HCT116 (cell line): ENCODE measurements around the gene FRMD4A. TPM values are rescaled to one million over a fixed set of nuclear protein-coding genes. Genes with fewer than 3 reads are reported as not detected.

Source experiments
- ATAC-seq: fragments of 200-7000 bp; cut with Tn5 transposase; 2 replicates; pipeline ENCODE4 v1.9.1; 2020; ENCODE audit warnings: mild to moderate bottlenecking, moderate library complexity
- BruUV-seq: library from RNA; stranded (reverse); fragments of 400-500 nt; replicated peaks from 2 replicates; lab custom pipeline; 2021; lab: Mats Ljungman, UMichigan
- CTCF ChIA-PET: fragments of 300-600 bp; sonication (Branson Sonifier 250); formaldehyde crosslinking; loops from one replicate; lab custom pipeline; 2021; ENCODE audit warnings: antibody characterized with exemption; lab: Charles Lee
- POLR2A ChIA-PET: fragments of 300-600, 350-600 bp; sonication (Branson Sonifier 250); formaldehyde crosslinking; loops from one replicate; lab custom pipeline; 2021; ENCODE audit warnings: antibody characterized with exemption; lab: Charles Lee
- RAD21 ChIA-PET, 2 experiments: fragments of 300-600 bp; sonication (Branson Sonifier 250); formaldehyde crosslinking; loops; one replicate each; lab custom pipeline; 2023; ENCODE audit warnings: low total read pairs in 2 of 2; ENCODE audit not compliant: uncharacterized antibody in 2 of 2, unreplicated experiment in 2 of 2, low non-redundant PET in 1 of 2; lab: Charles Lee
- DNase-seq: peaks from one replicate; pipeline ENCODE4 v3.0.0-alpha.2; 2010; ENCODE audit warnings: low read depth, low spot score
- H2AFZ ChIP-seq: fragments of 200-600 bp; shearing (Covaris generic), sonication (generic); 2 replicates; pipeline ENCODE4 v1.6.1; 2017; ENCODE audit warnings: low read depth, mixed run types, mixed read lengths, antibody characterized with exemption, low read length; ENCODE audit not compliant: poor library complexity, severe bottlenecking
- H3K27ac ChIP-seq: 2 replicates; pipeline ENCODE4 v1.5.1; 2012; ENCODE audit warnings: low read depth, low read length
- H3K27me3 ChIP-seq: fragments of 200-600 bp; sonication (generic); 2 replicates; pipeline ENCODE4 v1.6.1; 2016; ENCODE audit warnings: mixed run types, low read length, mixed read lengths; ENCODE audit not compliant: insufficient read depth
- H3K36me3 ChIP-seq, 2 experiments: fragments of 200-500 bp in 1 of 2; fragments of 200-600 bp in 1 of 2; sonication (Bioruptor generic) in 1 of 2; sonication (generic) in 1 of 2; 2 replicates each; pipeline versions ENCODE4 v1.5.1 to v1.6.1; 2014 to 2016; ENCODE audit warnings: low read length in 2 of 2, inconsistent platforms in 1 of 2, mixed read lengths in 1 of 2, mixed run types in 1 of 2; ENCODE audit not compliant: insufficient read depth in 2 of 2, control insufficient read depth in 1 of 2
- H3K4me1 ChIP-seq, 2 experiments: fragments of 200-600 bp in 1 of 2; sonication (generic) in 1 of 2; 2 replicates each; pipeline versions ENCODE4 v1.5.1 to v1.6.1; 2012 to 2017; ENCODE audit warnings: low read length in 2 of 2, inconsistent platforms in 1 of 2, mild to moderate bottlenecking in 1 of 2, mixed read lengths in 1 of 2, mixed run types in 1 of 2, moderate library complexity in 1 of 2; ENCODE audit not compliant: insufficient read depth in 2 of 2, control insufficient read depth in 1 of 2
- H3K4me2 ChIP-seq: fragments of 200-600 bp; sonication (generic); 2 replicates; pipeline ENCODE4 v1.6.1; 2017; ENCODE audit warnings: mixed run types, low read length, mixed read lengths
- H3K4me3 ChIP-seq, 2 experiments: fragments of 200-600 bp in 1 of 2; sonication (generic) in 1 of 2; replicated peaks in 1 of 2; 2 replicates each; pipeline ENCODE4 v1.5.1; 2011 to 2016; ENCODE audit warnings: low read length in 2 of 2, control low read depth in 1 of 2, low read depth in 1 of 2, mild to moderate bottlenecking in 1 of 2, mixed read lengths in 1 of 2, mixed run types in 1 of 2
- H3K79me2 ChIP-seq: fragments of 200-600 bp; sonication (generic); 2 replicates; pipeline ENCODE4 v1.6.1; 2017; ENCODE audit warnings: mild to moderate bottlenecking, mixed run types, low read length, moderate library complexity, mixed read lengths; ENCODE audit not compliant: insufficient read depth
- H3K9ac ChIP-seq: fragments of 200-600 bp; sonication (generic); 2 replicates; pipeline ENCODE4 v1.6.1; 2016; ENCODE audit warnings: low read length, mixed read lengths
- H3K9me2 ChIP-seq: fragments of 200-600 bp; sonication (generic), shearing (Covaris generic); 2 replicates; pipeline ENCODE4 v1.6.1; 2017; ENCODE audit warnings: mixed run types, mild to moderate bottlenecking, moderate library complexity; ENCODE audit not compliant: insufficient read depth
- H3K9me3 ChIP-seq, 2 experiments: fragments of 200-500 bp in 1 of 2; fragments of 200-600 bp in 1 of 2; sonication (Bioruptor generic) in 1 of 2; sonication (generic) in 1 of 2; 2 replicates each; pipeline ENCODE4 v1.6.1; 2014 to 2017; ENCODE audit warnings: low read length in 2 of 2, mixed read lengths in 2 of 2, inconsistent platforms in 1 of 2, low read depth in 1 of 2, mild to moderate bottlenecking in 1 of 2, mixed run types in 1 of 2, moderate library complexity in 1 of 2; ENCODE audit not compliant: control insufficient read depth in 1 of 2, insufficient read depth in 1 of 2
- H4K20me1 ChIP-seq: fragments of 200-600 bp; sonication (generic), shearing (Covaris generic); 2 replicates; pipeline ENCODE4 v1.6.1; 2017; ENCODE audit warnings: mixed run types, mild to moderate bottlenecking, moderate library complexity; ENCODE audit not compliant: insufficient read depth
- CEBPB ChIP-seq: IDR thresholded peaks from 2 replicates; pipeline ENCODE4 v1.6.1; 2012; ENCODE audit warnings: low read depth
- ELF1 ChIP-seq: IDR thresholded peaks from 2 replicates; pipeline ENCODE4 v1.6.1; 2012; ENCODE audit warnings: low read depth, borderline replicate concordance
- EZH2 ChIP-seq: fragments of 200-600 bp; sonication (generic); IDR thresholded peaks from 2 replicates; pipeline ENCODE4 v1.6.1; 2017; ENCODE audit warnings: antibody characterized with exemption, mixed run types
- RAD21 ChIP-seq: IDR thresholded peaks from 2 replicates; pipeline ENCODE4 v1.6.1; 2012; ENCODE audit warnings: low read depth, mild to moderate bottlenecking
- SIN3A ChIP-seq: IDR thresholded peaks from 2 replicates; pipeline ENCODE4 v1.6.1; 2012; ENCODE audit warnings: low read depth
- SP1 ChIP-seq: IDR thresholded peaks from 2 replicates; pipeline ENCODE4 v1.6.1; 2012; ENCODE audit warnings: low read depth
- SRF ChIP-seq: IDR thresholded peaks from 2 replicates; pipeline ENCODE4 v1.6.1; 2012; ENCODE audit warnings: low read depth
- TCF7L2 ChIP-seq: IDR thresholded peaks from 2 replicates; pipeline ENCODE4 v1.7.0; 2011; ENCODE audit warnings: borderline replicate concordance, inconsistent platforms; ENCODE audit not compliant: insufficient read depth, insufficient read length; ENCODE audit errors: extremely low read depth
- intact Hi-C: fragments of 100-400 bp; cut with micrococcal nuclease; formaldehyde crosslinking; loops from 2 replicates; pipeline ENCODE4 v1.10.0; 2022
- total RNA-seq: library from RNA; stranded (reverse); gene quantifications from one replicate; pipeline ENCODE4 v1.2.1, GENCODE V29; 2021; ENCODE audit not compliant: unreplicated experiment
- TF ChIP-seq, protein P1 (sequence below): IDR thresholded peaks from 2 replicates; pipeline ENCODE4 v1.6.1; 2012; ENCODE audit warnings: low read depth
- TF ChIP-seq, protein P2 (sequence below): IDR thresholded peaks from 2 replicates; pipeline ENCODE4 v1.6.1; 2012
- TF ChIP-seq, protein P3 (sequence below), 3 experiments: fragments of 200-600 bp in 1 of 3; sonication (generic) in 1 of 3; IDR thresholded peaks in 2 of 3; conservative IDR thresholded peaks in 1 of 3; 2 replicates each; pipeline ENCODE4 v1.5.1; 2012 to 2017; ENCODE audit warnings: low read depth in 2 of 3, low read length in 2 of 3, antibody characterized with exemption in 1 of 3, borderline replicate concordance in 1 of 3, control low read depth in 1 of 3, mild to moderate bottlenecking in 1 of 3, mixed read lengths in 1 of 3, mixed run types in 1 of 3, moderate library complexity in 1 of 3; ENCODE audit not compliant: insufficient read depth in 1 of 3

FRMD4A gene
- total RNA-seq, 1 experiment from 2014 or later, result 0.20 TPM

DNA sequence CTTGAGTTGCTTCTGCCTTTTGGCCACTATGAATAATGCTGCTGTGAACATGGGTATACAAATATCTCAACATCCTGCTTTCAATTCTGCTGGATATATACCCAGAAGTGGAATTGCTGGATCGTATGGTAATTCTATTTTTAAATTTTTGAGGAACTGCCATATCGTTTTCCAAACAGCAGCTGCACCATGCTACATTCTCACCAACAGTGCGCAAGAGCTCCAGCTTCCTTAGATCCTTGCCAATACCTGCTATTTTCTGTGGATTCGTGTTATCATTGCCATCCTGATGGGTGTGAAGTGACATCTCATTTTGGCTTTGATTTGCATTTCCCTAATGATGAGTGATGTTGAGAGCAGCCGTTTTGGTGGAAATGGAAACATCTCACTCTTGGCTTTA is 26.7 kb downstream of the FRMD4A start (continued):
- TF ChIP-seq, protein P1, sequence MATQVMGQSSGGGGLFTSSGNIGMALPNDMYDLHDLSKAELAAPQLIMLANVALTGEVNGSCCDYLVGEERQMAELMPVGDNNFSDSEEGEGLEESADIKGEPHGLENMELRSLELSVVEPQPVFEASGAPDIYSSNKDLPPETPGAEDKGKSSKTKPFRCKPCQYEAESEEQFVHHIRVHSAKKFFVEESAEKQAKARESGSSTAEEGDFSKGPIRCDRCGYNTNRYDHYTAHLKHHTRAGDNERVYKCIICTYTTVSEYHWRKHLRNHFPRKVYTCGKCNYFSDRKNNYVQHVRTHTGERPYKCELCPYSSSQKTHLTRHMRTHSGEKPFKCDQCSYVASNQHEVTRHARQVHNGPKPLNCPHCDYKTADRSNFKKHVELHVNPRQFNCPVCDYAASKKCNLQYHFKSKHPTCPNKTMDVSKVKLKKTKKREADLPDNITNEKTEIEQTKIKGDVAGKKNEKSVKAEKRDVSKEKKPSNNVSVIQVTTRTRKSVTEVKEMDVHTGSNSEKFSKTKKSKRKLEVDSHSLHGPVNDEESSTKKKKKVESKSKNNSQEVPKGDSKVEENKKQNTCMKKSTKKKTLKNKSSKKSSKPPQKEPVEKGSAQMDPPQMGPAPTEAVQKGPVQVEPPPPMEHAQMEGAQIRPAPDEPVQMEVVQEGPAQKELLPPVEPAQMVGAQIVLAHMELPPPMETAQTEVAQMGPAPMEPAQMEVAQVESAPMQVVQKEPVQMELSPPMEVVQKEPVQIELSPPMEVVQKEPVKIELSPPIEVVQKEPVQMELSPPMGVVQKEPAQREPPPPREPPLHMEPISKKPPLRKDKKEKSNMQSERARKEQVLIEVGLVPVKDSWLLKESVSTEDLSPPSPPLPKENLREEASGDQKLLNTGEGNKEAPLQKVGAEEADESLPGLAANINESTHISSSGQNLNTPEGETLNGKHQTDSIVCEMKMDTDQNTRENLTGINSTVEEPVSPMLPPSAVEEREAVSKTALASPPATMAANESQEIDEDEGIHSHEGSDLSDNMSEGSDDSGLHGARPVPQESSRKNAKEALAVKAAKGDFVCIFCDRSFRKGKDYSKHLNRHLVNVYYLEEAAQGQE, result no peak
- TF ChIP-seq EZH2 (no peak), SP1 (no peak), RAD21 (no peak), SRF (no peak), SIN3A (no peak), TCF7L2 (no peak), ELF1 (no peak)
- TF ChIP-seq, protein P2, sequence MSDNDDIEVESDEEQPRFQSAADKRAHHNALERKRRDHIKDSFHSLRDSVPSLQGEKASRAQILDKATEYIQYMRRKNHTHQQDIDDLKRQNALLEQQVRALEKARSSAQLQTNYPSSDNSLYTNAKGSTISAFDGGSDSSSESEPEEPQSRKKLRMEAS, result no peak

DNA sequence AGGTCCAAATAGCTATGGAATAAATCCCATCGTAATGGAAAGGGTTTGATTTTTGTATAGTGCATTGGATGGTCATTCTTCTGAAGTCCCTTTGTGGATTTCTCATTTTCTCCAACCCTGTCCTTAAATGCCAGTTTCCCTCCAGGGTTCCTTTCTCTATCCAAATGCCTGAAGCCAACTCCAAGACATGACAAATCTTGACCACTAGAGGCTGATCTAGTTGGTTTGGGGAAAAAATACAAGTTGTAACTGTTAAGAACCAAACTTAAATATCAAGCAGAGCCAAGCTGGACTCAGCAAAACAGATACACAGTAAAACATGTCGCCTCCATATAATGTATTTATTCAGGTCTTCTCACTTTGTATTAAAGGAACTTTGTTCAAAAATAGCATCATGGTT is 28.7 kb downstream of the FRMD4A start:
- DNase-seq (no peak), ATAC-seq (no peak)
- H3K9me2 ChIP-seq, result no peaks in the 10 kb centered on the region
- H3K79me2 ChIP-seq, result no peaks in the 10 kb centered on the region
- H3K27me3 ChIP-seq, result peaks cover 82% of the 10 kb centered on the region
- no TSS peak for BruUV-seq
- H3K27ac ChIP-seq, result no peak overlapping the region
- H3K36me3 ChIP-seq, result no peaks in the 10 kb centered on the region
- H3K4me1 ChIP-seq, result no peaks in the 10 kb centered on the region
- TF ChIP-seq RAD21, result 0 out of 2 replicates have a peak, but pooled peaks have one; percentile 13
- TF ChIP-seq CEBPB, result no peak
- TF ChIP-seq, protein P3, sequence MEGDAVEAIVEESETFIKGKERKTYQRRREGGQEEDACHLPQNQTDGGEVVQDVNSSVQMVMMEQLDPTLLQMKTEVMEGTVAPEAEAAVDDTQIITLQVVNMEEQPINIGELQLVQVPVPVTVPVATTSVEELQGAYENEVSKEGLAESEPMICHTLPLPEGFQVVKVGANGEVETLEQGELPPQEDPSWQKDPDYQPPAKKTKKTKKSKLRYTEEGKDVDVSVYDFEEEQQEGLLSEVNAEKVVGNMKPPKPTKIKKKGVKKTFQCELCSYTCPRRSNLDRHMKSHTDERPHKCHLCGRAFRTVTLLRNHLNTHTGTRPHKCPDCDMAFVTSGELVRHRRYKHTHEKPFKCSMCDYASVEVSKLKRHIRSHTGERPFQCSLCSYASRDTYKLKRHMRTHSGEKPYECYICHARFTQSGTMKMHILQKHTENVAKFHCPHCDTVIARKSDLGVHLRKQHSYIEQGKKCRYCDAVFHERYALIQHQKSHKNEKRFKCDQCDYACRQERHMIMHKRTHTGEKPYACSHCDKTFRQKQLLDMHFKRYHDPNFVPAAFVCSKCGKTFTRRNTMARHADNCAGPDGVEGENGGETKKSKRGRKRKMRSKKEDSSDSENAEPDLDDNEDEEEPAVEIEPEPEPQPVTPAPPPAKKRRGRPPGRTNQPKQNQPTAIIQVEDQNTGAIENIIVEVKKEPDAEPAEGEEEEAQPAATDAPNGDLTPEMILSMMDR (IDR thresholded peaks at IDR 0.05 in 2 of 3, conservative IDR thresholded peaks at IDR 0.05 in 1 of 3; ENCODE audit: borderline replicate concordance in 1 of 3, insufficient read depth in 1 of 3, low read depth in 2 of 3, low read length in 2 of 3), result peak; percentile 7 to 52 (median 49); a peak in 3 of 6 replicates
- no peak for TF ChIP-seq SIN3A
- no peak overlapping the region for H2AFZ ChIP-seq
- H3K4me3 ChIP-seq, result no peak overlapping the region
- H3K9me3 ChIP-seq, result no peaks in the 10 kb centered on the region
- H4K20me1 ChIP-seq, result no peaks in the 10 kb centered on the region
- H3K9ac ChIP-seq, result no peak overlapping the region
- ChIA-PET RAD21 (no interaction called here), POLR2A (no interaction called here), CTCF (interaction anchor here (0.9 kb wide), 1 partner anchor 26 kb away, joined by 3 read pairs; no protein-coding TSS in a partner anchor)
- H3K4me2 ChIP-seq, result no peak overlapping the region
- intact Hi-C loops, result no loop called here
